ENCODE measurements around the gene HS6ST2. TPM values are rescaled to one million over a fixed set of nuclear protein-coding genes. Genes with fewer than 3 reads are reported as not detected.

The HS6ST2 gene
- total and polyA plus RNA-seq, 5 donors from 2014 or later = not detected

GRCh38 chrX:132602701-132603100, 355.7 kb downstream of the HS6ST2 start:
- Mint-ChIP-seq H3K9me3 (no peaks in the 10 kb centered on the region), H3K4me3 (no peak overlapping the region), H3K27ac (no peak overlapping the region), H3K36me3 (no peaks in the 10 kb centered on the region), H3K27me3 (peaks cover 5% of the 10 kb centered on the region), H3K4me1 (no peaks in the 10 kb centered on the region)
- Histone ChIP-seq H3K4me3 (ENCODE audit: low read depth, low read length) (no peak overlapping the region), H3K4me1 (ENCODE audit: control insufficient read depth, insufficient read depth, low read length, poor library complexity, severe bottlenecking) (no peaks in the 10 kb centered on the region), H3K27me3 (ENCODE audit: control insufficient read depth, insufficient read depth, low read length) (no peaks in the 10 kb centered on the region), H3K9me3 (ENCODE audit: control insufficient read depth in 2 of 2, low read length in 2 of 2) (no peaks in the 10 kb centered on the region), H3K27ac (ENCODE audit: insufficient read depth, low read length, poor library complexity, severe bottlenecking) (no peak overlapping the region), H3K36me3 (ENCODE audit: control insufficient read depth, insufficient read depth, low read length) (no peaks in the 10 kb centered on the region)
- DNase-seq = no peak
- no peak for ATAC-seq (ENCODE audit: low read depth in 2 of 2)

GRCh38 chrX:132594999-132595398, 363.4 kb downstream of the HS6ST2 start:
- no peaks in the 10 kb centered on the region for H3K4me1 ChIP-seq (ENCODE audit: control insufficient read depth, insufficient read depth, low read length, poor library complexity, severe bottlenecking)
- H3K36me3 Mint-ChIP-seq = no peaks in the 10 kb centered on the region
- no peak overlapping the region for H3K27ac Mint-ChIP-seq
- no peaks in the 10 kb centered on the region for H3K27me3 Mint-ChIP-seq
- H3K36me3 ChIP-seq (ENCODE audit: control insufficient read depth, insufficient read depth, low read length) = no peaks in the 10 kb centered on the region
- no peak overlapping the region for H3K4me3 ChIP-seq (ENCODE audit: low read depth, low read length)
- peaks cover 3% of the 10 kb centered on the region for H3K27me3 ChIP-seq (ENCODE audit: control insufficient read depth, insufficient read depth, low read length)
- no peaks in the 10 kb centered on the region for H3K4me1 Mint-ChIP-seq
- no peak for ATAC-seq (ENCODE audit: low read depth in 2 of 2)
- no peaks in the 10 kb centered on the region for H3K9me3 Mint-ChIP-seq
- no peak overlapping the region for H3K27ac ChIP-seq (ENCODE audit: insufficient read depth, low read length, poor library complexity, severe bottlenecking)
- no peak overlapping the region for H3K4me3 Mint-ChIP-seq
- H3K9me3 ChIP-seq (ENCODE audit: control insufficient read depth in 2 of 2, low read length in 2 of 2) = no peaks in the 10 kb centered on the region
- no peak for DNase-seq

GRCh38 chrX:132594129-132594528, 364.3 kb downstream of the HS6ST2 start:
- Mint-ChIP-seq H3K36me3 (no peaks in the 10 kb centered on the region), H3K9me3 (no peaks in the 10 kb centered on the region), H3K27ac (no peak overlapping the region), H3K4me1 (no peaks in the 10 kb centered on the region), H3K4me3 (no peak overlapping the region), H3K27me3 (no peaks in the 10 kb centered on the region)
- no peaks in the 10 kb centered on the region for H3K36me3 ChIP-seq (ENCODE audit: control insufficient read depth, insufficient read depth, low read length)
- H3K9me3 ChIP-seq (ENCODE audit: control insufficient read depth in 2 of 2, low read length in 2 of 2) = no peaks in the 10 kb centered on the region
- no peaks in the 10 kb centered on the region for H3K4me1 ChIP-seq (ENCODE audit: control insufficient read depth, insufficient read depth, low read length, poor library complexity, severe bottlenecking)
- no peak for DNase-seq
- no peak overlapping the region for H3K27ac ChIP-seq (ENCODE audit: insufficient read depth, low read length, poor library complexity, severe bottlenecking)
- no peak for ATAC-seq (ENCODE audit: low read depth in 2 of 2)
- H3K27me3 ChIP-seq (ENCODE audit: control insufficient read depth, insufficient read depth, low read length) = peaks cover 3% of the 10 kb centered on the region
- H3K4me3 ChIP-seq (ENCODE audit: low read depth, low read length) = no peak overlapping the region

GRCh38 chrX:132592880-132593279, 365.5 kb downstream of the HS6ST2 start:
- no peaks in the 10 kb centered on the region for H3K36me3 Mint-ChIP-seq
- no peaks in the 10 kb centered on the region for H3K4me1 ChIP-seq (ENCODE audit: control insufficient read depth, insufficient read depth, low read length, poor library complexity, severe bottlenecking)
- H3K27me3 Mint-ChIP-seq = no peaks in the 10 kb centered on the region
- no peaks in the 10 kb centered on the region for H3K9me3 ChIP-seq (ENCODE audit: control insufficient read depth in 2 of 2, low read length in 2 of 2)
- no peak for ATAC-seq (ENCODE audit: low read depth in 2 of 2)
- peaks cover 3% of the 10 kb centered on the region for H3K27me3 ChIP-seq (ENCODE audit: control insufficient read depth, insufficient read depth, low read length)
- H3K36me3 ChIP-seq (ENCODE audit: control insufficient read depth, insufficient read depth, low read length) = no peaks in the 10 kb centered on the region
- H3K4me3 ChIP-seq (ENCODE audit: low read depth, low read length) = no peak overlapping the region
- no peak overlapping the region for H3K27ac ChIP-seq (ENCODE audit: insufficient read depth, low read length, poor library complexity, severe bottlenecking)
- no peaks in the 10 kb centered on the region for H3K9me3 Mint-ChIP-seq
- H3K27ac Mint-ChIP-seq = no peak overlapping the region
- no peak overlapping the region for H3K4me3 Mint-ChIP-seq
- DNase-seq = peak in 2 of 3 donors; percentile 2 to 8
- no peaks in the 10 kb centered on the region for H3K4me1 Mint-ChIP-seq

- no peaks in the 10 kb centered on the region for H3K4me1 ChIP-seq (ENCODE audit: control insufficient read depth, insufficient read depth, low read length, poor library complexity, severe bottlenecking)
- H3K36me3 ChIP-seq (ENCODE audit: control insufficient read depth, insufficient read depth, low read length) = no peaks in the 10 kb centered on the region
- H3K27ac ChIP-seq (ENCODE audit: insufficient read depth, low read length, poor library complexity, severe bottlenecking) = no peak overlapping the region
- ATAC-seq (ENCODE audit: low read depth in 2 of 2) (no peak), DNase-seq (no peak)
- Mint-ChIP-seq H3K9me3 (no peaks in the 10 kb centered on the region), H3K27ac (no peak overlapping the region), H3K4me1 (no peaks in the 10 kb centered on the region), H3K36me3 (no peaks in the 10 kb centered on the region), H3K27me3 (no peaks in the 10 kb centered on the region), H3K4me3 (no peak overlapping the region)
- peaks cover 3% of the 10 kb centered on the region for H3K27me3 ChIP-seq (ENCODE audit: control insufficient read depth, insufficient read depth, low read length)
- no peak overlapping the region for H3K4me3 ChIP-seq (ENCODE audit: low read depth, low read length)
- no peaks in the 10 kb centered on the region for H3K9me3 ChIP-seq (ENCODE audit: control insufficient read depth in 2 of 2, low read length in 2 of 2)
Measured at GRCh38 chrX:132591719-132592275, 366.6 kb downstream of the HS6ST2 start.

- DNase-seq (no peak), ATAC-seq (ENCODE audit: low read depth in 2 of 2) (no peak)
- H3K4me1 ChIP-seq (ENCODE audit: control insufficient read depth, insufficient read depth, low read length, poor library complexity, severe bottlenecking) = no peaks in the 10 kb centered on the region
- Mint-ChIP-seq H3K4me3 (no peak overlapping the region), H3K36me3 (no peaks in the 10 kb centered on the region), H3K9me3 (no peaks in the 10 kb centered on the region), H3K27ac (no peak overlapping the region), H3K27me3 (no peaks in the 10 kb centered on the region), H3K4me1 (no peaks in the 10 kb centered on the region)
- no peaks in the 10 kb centered on the region for H3K36me3 ChIP-seq (ENCODE audit: control insufficient read depth, insufficient read depth, low read length)
- H3K27ac ChIP-seq (ENCODE audit: insufficient read depth, low read length, poor library complexity, severe bottlenecking) = no peak overlapping the region
- H3K27me3 ChIP-seq (ENCODE audit: control insufficient read depth, insufficient read depth, low read length) = peaks cover 3% of the 10 kb centered on the region
- no peak overlapping the region for H3K4me3 ChIP-seq (ENCODE audit: low read depth, low read length)
- H3K9me3 ChIP-seq (ENCODE audit: control insufficient read depth in 2 of 2, low read length in 2 of 2) = no peaks in the 10 kb centered on the region
Measured at GRCh38 chrX:132590350-132591026, 367.9 kb downstream of the HS6ST2 start.

- Mint-ChIP-seq H3K27ac (no peak overlapping the region), H3K27me3 (peaks cover 5% of the 10 kb centered on the region), H3K4me3 (no peak overlapping the region), H3K36me3 (no peaks in the 10 kb centered on the region), H3K9me3 (peaks cover 0 to 2% (median 0%) of the 10 kb centered on the region in 7 donors), H3K4me1 (no peaks in the 10 kb centered on the region)
- H3K4me3 ChIP-seq (ENCODE audit: low read depth, low read length) = no peak overlapping the region
- no peaks in the 10 kb centered on the region for H3K27me3 ChIP-seq (ENCODE audit: control insufficient read depth, insufficient read depth, low read length)
- H3K4me1 ChIP-seq (ENCODE audit: control insufficient read depth, insufficient read depth, low read length, poor library complexity, severe bottlenecking) = no peaks in the 10 kb centered on the region
- ATAC-seq (ENCODE audit: low read depth in 2 of 2) = no peak
- no peak overlapping the region for H3K27ac ChIP-seq (ENCODE audit: insufficient read depth, low read length, poor library complexity, severe bottlenecking)
- no peaks in the 10 kb centered on the region for H3K9me3 ChIP-seq (ENCODE audit: control insufficient read depth in 2 of 2, low read length in 2 of 2)
- H3K36me3 ChIP-seq (ENCODE audit: control insufficient read depth, insufficient read depth, low read length) = no peaks in the 10 kb centered on the region
- DNase-seq = no peak
Measured at GRCh38 chrX:132584936-132585335, 373.5 kb downstream of the HS6ST2 start.

GRCh38 chrX:132576939-132577338, 381.5 kb downstream of the HS6ST2 start:
- no peaks in the 10 kb centered on the region for H3K4me1 Mint-ChIP-seq
- DNase-seq = no peak
- no peaks in the 10 kb centered on the region for H3K36me3 ChIP-seq (ENCODE audit: control insufficient read depth, insufficient read depth, low read length)
- H3K27ac Mint-ChIP-seq = no peak overlapping the region
- no peak for ATAC-seq (ENCODE audit: low read depth in 2 of 2)
- H3K27ac ChIP-seq (ENCODE audit: insufficient read depth, low read length, poor library complexity, severe bottlenecking) = no peak overlapping the region
- H3K27me3 Mint-ChIP-seq = no peaks in the 10 kb centered on the region
- H3K9me3 Mint-ChIP-seq = no peaks in the 10 kb centered on the region
- no peak overlapping the region for H3K4me3 ChIP-seq (ENCODE audit: low read depth, low read length)
- no peaks in the 10 kb centered on the region for H3K36me3 Mint-ChIP-seq
- H3K4me1 ChIP-seq (ENCODE audit: control insufficient read depth, insufficient read depth, low read length, poor library complexity, severe bottlenecking) = no peaks in the 10 kb centered on the region
- H3K27me3 ChIP-seq (ENCODE audit: control insufficient read depth, insufficient read depth, low read length) = no peaks in the 10 kb centered on the region
- no peak overlapping the region for H3K4me3 Mint-ChIP-seq
- H3K9me3 ChIP-seq (ENCODE audit: control insufficient read depth in 2 of 2, low read length in 2 of 2) = no peaks in the 10 kb centered on the region

All from CD4-positive, CD25-positive, alpha-beta regulatory T cell (primary cell).